K562 (cell line): ENCODE measurements around the gene CLDN5. TPM values are rescaled to one million over a fixed set of nuclear protein-coding genes. Genes with fewer than 3 reads are reported as not detected.

Experiments
- ATF7 ChIP-seq: fragments of 450-650 bp; IDR thresholded peaks from 2 replicates; pipeline ENCODE4 v1.7.1; 2014; ENCODE audit warnings: mild to moderate bottlenecking, moderate library complexity
- CREM ChIP-seq: IDR thresholded peaks from 2 replicates; pipeline ENCODE4 v1.6.1; 2014; ENCODE audit warnings: antibody characterized with exemption, low read depth
- FIP1L1 ChIP-seq: fragments of 200-400 bp; formaldehyde crosslinking; IDR thresholded peaks from 2 replicates; pipeline ENCODE4 v1.6.1; 2018; ENCODE audit warnings: mild to moderate bottlenecking, low read depth, low read length; ENCODE audit not compliant: poor library complexity, severe bottlenecking
- FOXO4 ChIP-seq: fragments of 450-650 bp; formaldehyde crosslinking; IDR thresholded peaks from 2 replicates; pipeline ENCODE4 v1.4.0; 2020; ENCODE audit warnings: mild to moderate bottlenecking, moderate library complexity
- ID3 ChIP-seq, 2 experiments: fragments of 250-450 bp in 1 of 2; fragments of 450-650 bp in 1 of 2; sonication (Bioruptor Pico) in 1 of 2; IDR thresholded peaks; 2 replicates each; pipeline versions ENCODE4 v1.6.1 to v1.8.0; 2016 to 2021; ENCODE audit warnings: mild to moderate bottlenecking in 2 of 2, moderate library complexity in 2 of 2, missing compliant biosample characterization in 1 of 2, missing genetic modification characterization in 1 of 2
- KAT2B ChIP-seq: IDR thresholded peaks from one replicate; pipeline ENCODE4 v1.6.1; 2012; ENCODE audit warnings: low read depth, mild to moderate bottlenecking, control low read depth, inconsistent platforms, low read length, moderate library complexity
- KDM5B ChIP-seq: fragments of 200-600 bp; sonication (generic); IDR thresholded peaks from 2 replicates; pipeline ENCODE4 v1.6.1; 2012; ENCODE audit warnings: low read depth, mild to moderate bottlenecking, moderate library complexity, low read length, control low read depth, inconsistent platforms; ENCODE audit not compliant: insufficient replicate concordance
- MYBL2 ChIP-seq, 2 experiments: fragments of 450-650 bp in 1 of 2; sonication (generic) in 1 of 2; formaldehyde crosslinking in 1 of 2; IDR thresholded peaks; 2 replicates each; pipeline versions ENCODE4 v1.6.1 to v1.8.1; 2017 to 2022; ENCODE audit warnings: borderline replicate concordance in 1 of 2, inconsistent platforms in 1 of 2, low read depth in 1 of 2, mild to moderate bottlenecking in 1 of 2, missing genetic modification reagents in 1 of 2, moderate library complexity in 1 of 2
- NR1H2 ChIP-seq: sonication (generic); formaldehyde crosslinking; IDR thresholded peaks from 2 replicates; pipeline ENCODE4 v1.4.0; 2020; ENCODE audit warnings: mild to moderate bottlenecking, missing genetic modification reagents
- POLR3G ChIP-seq: IDR thresholded peaks from 2 replicates; pipeline ENCODE4 v1.6.1; 2011; ENCODE audit not compliant: insufficient read length, insufficient replicate concordance; ENCODE audit errors: extremely low read depth
- RBBP5 ChIP-seq: fragments of 200-600 bp; sonication (generic); IDR thresholded peaks from 2 replicates; pipeline ENCODE4 v1.6.1; 2012; ENCODE audit warnings: borderline replicate concordance, mild to moderate bottlenecking, low read length, control low read depth, inconsistent platforms; ENCODE audit not compliant: insufficient read depth, poor library complexity, severe bottlenecking
- RBFOX2 ChIP-seq: fragments of 200-400 bp; formaldehyde crosslinking; IDR thresholded peaks from 2 replicates; pipeline ENCODE4 v1.6.1; 2017; ENCODE audit warnings: low read depth, mild to moderate bottlenecking, low read length, moderate library complexity
- SMAD1 ChIP-seq: fragments of 150-350 bp; IDR thresholded peaks from 2 replicates; pipeline ENCODE4 v1.6.1; 2014; ENCODE audit warnings: low read length, low read depth; ENCODE audit not compliant: partially characterized antibody
- SMARCC2 ChIP-seq: fragments of 450-650 bp; IDR thresholded peaks from 2 replicates; pipeline ENCODE4 v1.6.1; 2017; ENCODE audit warnings: antibody characterized with exemption, moderate library complexity, mild to moderate bottlenecking, low read depth
- SNRNP70 ChIP-seq: fragments of 200-400 bp; formaldehyde crosslinking; optimal IDR thresholded peaks from 2 replicates; pipeline ENCODE3; 2017; ENCODE audit warnings: low read depth, low read length
- TCF7L2 ChIP-seq: fragments of 150-350 bp; IDR thresholded peaks from 2 replicates; pipeline ENCODE4 v1.6.1; 2016; ENCODE audit warnings: low read depth, mild to moderate bottlenecking, low read length, moderate library complexity
- TFAP4 ChIP-seq: sonication (generic); formaldehyde crosslinking; IDR thresholded peaks from 2 replicates; pipeline ENCODE4 v1.8.0; 2022; ENCODE audit warnings: missing genetic modification reagents, mild to moderate bottlenecking, moderate library complexity, borderline replicate concordance
- TGIF2 ChIP-seq: sonication (generic); formaldehyde crosslinking; IDR thresholded peaks from 2 replicates; pipeline ENCODE4 v1.8.1; 2022; ENCODE audit warnings: mild to moderate bottlenecking, missing genetic modification reagents, moderate library complexity
- TSC22D4 ChIP-seq: fragments of 450-650 bp; IDR thresholded peaks from 2 replicates; pipeline ENCODE4 v1.6.1; 2016; ENCODE audit warnings: missing genetic modification characterization, missing biosample characterization, control low read depth
- ZNF280A ChIP-seq: fragments of 450-650 bp; IDR thresholded peaks from 2 replicates; pipeline ENCODE4 v1.6.1; 2018; ENCODE audit warnings: mild to moderate bottlenecking, low read depth; ENCODE audit not compliant: partially characterized antibody
- ZNF316 ChIP-seq: fragments of 450-650 bp; IDR thresholded peaks from 2 replicates; pipeline ENCODE4 v1.6.1; 2016
- ZNF76 ChIP-seq: fragments of 250-450 bp; sonication (Bioruptor Pico); IDR thresholded peaks from 2 replicates; pipeline ENCODE4 v1.4.0; 2020; ENCODE audit warnings: mild to moderate bottlenecking, moderate library complexity, borderline replicate concordance
- polyA plus RNA-seq, 8 experiments: library from polyadenylated mRNA; depleted of rRNA in 4 of 8; stranded (reverse) in 5 of 8; unstranded in 3 of 8; fragments of >200 nt; fragmentation: Nextera tagmentation in 2 of 8; fragmentation: Illumina TruSeq in 1 of 8; extraction: Ambion mirVana in 2 of 8; extraction: Trizol in 1 of 8; gene quantifications; 2 replicates each; pipeline versions ENCODE4 v1.2.1 to v1.2.3, GENCODE V29; 2011 to 2014; ENCODE audit warnings: inconsistent platforms in 1 of 8, missing spikeins in 1 of 8
- total RNA-seq, 7 experiments: library from RNA; depleted of rRNA in 6 of 7; stranded (reverse); fragments of >200 nt in 6 of 7; fragmentation: Illumina TruSeq in 2 of 7; extraction: Trizol in 2 of 7; gene quantifications; 2 replicates each; pipeline versions ENCODE4 v1.2.1 to v1.2.3, GENCODE V29; 2011 to 2021; ENCODE audit warnings: low replicate concordance in 1 of 7

CLDN5 gene
- total and polyA plus RNA-seq, 9 of the 15 experiments (the other 6 are each of a cell fraction or from before 2014, with no cell fraction given), result 0.20 TPM; not detected in 8

GRCh38 chr22:19523240-19524169 is 705 bp downstream of the CLDN5 start (continued):
- TF ChIP-seq MYBL2 (IDR thresholded peaks at IDR 0.05; ENCODE audit: low read depth) (no peak), MYBL2 (CRISPR knock-in tag; IDR thresholded peaks at IDR 0.05; ENCODE audit: borderline replicate concordance) (0 out of 2 replicates have a peak, but pooled peaks have one; percentile 25), TSC22D4 (tag) (no peak), FOXO4 (no peak), SMARCC2 (no peak), ZNF76 (CRISPR knock-in tag) (no peak), SNRNP70 (no peak), FIP1L1 (peak; percentile 43), RBBP5 (peak; percentile 16), SMAD1 (no peak), TGIF2 (0 out of 2 replicates have a peak, but pooled peaks have one; percentile 62), KDM5B (peak; percentile 33), POLR3G (no peak), CREM (no peak), ATF7 (no peak), TFAP4 (peak; percentile 52; the same call in 1 of the 2 replicates), ZNF316 (no peak), TCF7L2 (no peak), ID3 (CRISPR knock-in tag; IDR thresholded peaks at IDR 0.05) (no peak), ID3 (tag; IDR thresholded peaks at IDR 0.05) (no peak), ZNF280A (no peak), NR1H2 (CRISPR knock-in tag) (no peak), RBFOX2 (peak; percentile 46; the same call in 1 of the 2 replicates), KAT2B (no peak)
